B cell (primary cell): ENCODE results near the gene SLC15A5.

ENCODE experiments used
- EZH2 ChIP-seq: IDR thresholded peaks from 2 replicates; pipeline ENCODE4 v1.6.1; 2012; ENCODE audit warnings: borderline replicate concordance, low read depth, mild to moderate bottlenecking, moderate library complexity, low read length; ENCODE audit not compliant: insufficient read depth, poor library complexity, severe bottlenecking
- TF ChIP-seq, protein P1 (sequence below): fragments of 200-600 bp; IDR thresholded peaks from one replicate; pipeline ENCODE4 v1.8.0; 2022; ENCODE audit warnings: antibody characterized with exemption, mild to moderate bottlenecking

DNA sequence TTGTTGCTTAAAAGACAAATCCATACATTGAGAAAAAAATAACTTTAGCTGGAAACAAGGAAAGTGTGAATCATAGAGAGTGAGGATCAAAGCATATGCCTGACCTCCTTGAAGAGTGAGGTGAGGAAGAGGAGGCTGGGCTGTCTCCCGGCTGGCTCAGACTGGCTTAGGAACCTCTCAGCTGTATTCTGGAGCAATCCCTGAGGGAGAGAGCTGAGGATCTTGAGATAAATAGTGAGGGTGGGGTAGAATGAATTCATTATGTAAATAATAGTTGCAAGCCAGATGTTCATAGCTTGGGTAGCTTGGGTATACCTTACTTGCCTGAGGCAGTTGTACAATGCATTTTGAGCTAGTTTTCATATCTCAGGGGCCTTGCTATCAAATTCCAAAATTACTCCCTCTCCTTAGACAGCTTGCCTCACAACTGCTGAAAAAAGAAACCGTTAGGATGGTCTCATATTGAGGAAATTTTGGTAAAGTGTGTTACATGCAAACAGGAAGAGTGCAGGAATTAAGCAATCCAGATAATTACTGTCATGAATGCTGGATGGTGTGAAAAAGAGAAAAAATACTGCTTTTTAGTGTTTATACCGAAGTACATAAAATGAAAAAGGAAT, 30.5 kb upstream of the SLC15A5 start:
- TF ChIP-seq, protein P1, sequence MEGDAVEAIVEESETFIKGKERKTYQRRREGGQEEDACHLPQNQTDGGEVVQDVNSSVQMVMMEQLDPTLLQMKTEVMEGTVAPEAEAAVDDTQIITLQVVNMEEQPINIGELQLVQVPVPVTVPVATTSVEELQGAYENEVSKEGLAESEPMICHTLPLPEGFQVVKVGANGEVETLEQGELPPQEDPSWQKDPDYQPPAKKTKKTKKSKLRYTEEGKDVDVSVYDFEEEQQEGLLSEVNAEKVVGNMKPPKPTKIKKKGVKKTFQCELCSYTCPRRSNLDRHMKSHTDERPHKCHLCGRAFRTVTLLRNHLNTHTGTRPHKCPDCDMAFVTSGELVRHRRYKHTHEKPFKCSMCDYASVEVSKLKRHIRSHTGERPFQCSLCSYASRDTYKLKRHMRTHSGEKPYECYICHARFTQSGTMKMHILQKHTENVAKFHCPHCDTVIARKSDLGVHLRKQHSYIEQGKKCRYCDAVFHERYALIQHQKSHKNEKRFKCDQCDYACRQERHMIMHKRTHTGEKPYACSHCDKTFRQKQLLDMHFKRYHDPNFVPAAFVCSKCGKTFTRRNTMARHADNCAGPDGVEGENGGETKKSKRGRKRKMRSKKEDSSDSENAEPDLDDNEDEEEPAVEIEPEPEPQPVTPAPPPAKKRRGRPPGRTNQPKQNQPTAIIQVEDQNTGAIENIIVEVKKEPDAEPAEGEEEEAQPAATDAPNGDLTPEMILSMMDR = no peak
- TF ChIP-seq EZH2 = no peak
